Activated naive CD4-positive, alpha-beta T cell treated with anti-CD3 and anti-CD28 coated beads, Interleukin-2, amount 50 U/mL, for 72 hours (primary cell): ENCODE results near the gene RBMS1. TPM values are rescaled to one million over a fixed set of nuclear protein-coding genes. Genes with fewer than 3 reads are reported as not detected.

ENCODE experiments used
- ATAC-seq, 2 donors: fragments of 150-1000 bp; cut with Tn5 transposase; 2 replicates each; pipeline ENCODE4 v1.10.0; 2021; ENCODE audit warnings: mild to moderate bottlenecking in 2 of 2, moderate library complexity in 2 of 2
- DNase-seq, 2 donors: peaks; one replicate each; pipeline ENCODE4 v3.0.0; 2021 to 2022; ENCODE audit warnings: low spot score in 2 of 2
- H3K27ac Mint-ChIP-seq, 2 donors: one replicate each; pipeline ENCODE4 v1.8.0; 2022; ENCODE audit warnings: mild to moderate bottlenecking in 2 of 2, mixed read lengths in 2 of 2
- H3K36me3 Mint-ChIP-seq, 2 donors: one replicate each; pipeline ENCODE4 v1.8.0; 2022; ENCODE audit warnings: mixed read lengths in 2 of 2
- H3K9me3 Mint-ChIP-seq, 2 donors: one replicate each; pipeline ENCODE4 v1.8.0; 2022; ENCODE audit warnings: mixed read lengths in 2 of 2
- total RNA-seq, 2 donors: library from RNA; stranded (reverse); gene quantifications; one replicate each; pipeline ENCODE4 v1.2.3, GENCODE V29; 2022

The RBMS1 gene
- total RNA-seq, 2 donors from 2014 or later: 33.8 to 52.9 TPM

GRCh38 chr2:160292225-160292624, 201.4 kb downstream of the RBMS1 start:
- Mint-ChIP-seq H3K36me3 (peaks cover 21 to 52% of the 10 kb centered on the region in 2 donors), H3K27ac (peak overlapping the region in 1 of 2 donors; percentile 68), H3K9me3 (peaks cover 0 to under 1% of the 10 kb centered on the region in 2 donors)
- no peak for ATAC-seq
- DNase-seq: no peak

GRCh38 chr2:160291382-160291781, 202.2 kb downstream of the RBMS1 start:
- Mint-ChIP-seq H3K9me3 (no peaks in the 10 kb centered on the region), H3K36me3 (peaks cover 13 to 51% of the 10 kb centered on the region in 2 donors), H3K27ac (no peak overlapping the region)
- ATAC-seq (no peak), DNase-seq (no peak)

- H3K9me3 Mint-ChIP-seq: no peaks in the 10 kb centered on the region
- no peak for DNase-seq
- peaks cover 10 to 43% of the 10 kb centered on the region in 2 donors for H3K36me3 Mint-ChIP-seq
- ATAC-seq: no peak
- H3K27ac Mint-ChIP-seq: peak overlapping the region in 1 of 2 donors; percentile 34
Observed at GRCh38 chr2:160290598-160290997, 203.0 kb downstream of the RBMS1 start.

GRCh38 chr2:160289831-160290230, 203.8 kb downstream of the RBMS1 start:
- ATAC-seq: no peak
- Mint-ChIP-seq H3K36me3 (peaks cover 9 to 40% of the 10 kb centered on the region in 2 donors), H3K9me3 (no peaks in the 10 kb centered on the region), H3K27ac (no peak overlapping the region)
- no peak for DNase-seq

- DNase-seq (no peak), ATAC-seq (no peak)
- no peaks in the 10 kb centered on the region for H3K9me3 Mint-ChIP-seq
- peaks cover 9 to 47% of the 10 kb centered on the region in 2 donors for H3K36me3 Mint-ChIP-seq
- H3K27ac Mint-ChIP-seq: no peak overlapping the region
Observed at GRCh38 chr2:160289126-160289525, 204.5 kb downstream of the RBMS1 start.

- no peaks in the 10 kb centered on the region for H3K9me3 Mint-ChIP-seq
- no peak overlapping the region for H3K27ac Mint-ChIP-seq
- no peak for DNase-seq
- ATAC-seq: no peak
- H3K36me3 Mint-ChIP-seq: peaks cover 9 to 44% of the 10 kb centered on the region in 2 donors
Observed at GRCh38 chr2:160288324-160288723, 205.3 kb downstream of the RBMS1 start.

GRCh38 chr2:160287476-160287875, 206.1 kb downstream of the RBMS1 start:
- Mint-ChIP-seq H3K9me3 (no peaks in the 10 kb centered on the region), H3K27ac (peak overlapping the region in 1 of 2 donors; percentile 3), H3K36me3 (peaks cover 16 to 44% of the 10 kb centered on the region in 2 donors)
- DNase-seq: no peak
- ATAC-seq: no peak

GRCh38 chr2:160286551-160286950, 207.1 kb downstream of the RBMS1 start:
- Mint-ChIP-seq H3K27ac (peak overlapping the region in 1 of 2 donors; percentile 44), H3K36me3 (peaks cover 15 to 41% of the 10 kb centered on the region in 2 donors), H3K9me3 (no peaks in the 10 kb centered on the region)
- no peak for DNase-seq
- ATAC-seq: no peak

- no peak for ATAC-seq
- Mint-ChIP-seq H3K9me3 (no peaks in the 10 kb centered on the region), H3K36me3 (peaks cover 7 to 44% of the 10 kb centered on the region in 2 donors), H3K27ac (no peak overlapping the region)
- no peak for DNase-seq
Observed at GRCh38 chr2:160283675-160284074, 209.9 kb downstream of the RBMS1 start.

- no peak for DNase-seq
- no peaks in the 10 kb centered on the region for H3K9me3 Mint-ChIP-seq
- ATAC-seq: no peak
- peaks cover 17 to 57% of the 10 kb centered on the region in 2 donors for H3K36me3 Mint-ChIP-seq
- H3K27ac Mint-ChIP-seq: no peak overlapping the region
Observed at GRCh38 chr2:160282063-160282580, 211.5 kb downstream of the RBMS1 start.

- Mint-ChIP-seq H3K9me3 (no peaks in the 10 kb centered on the region), H3K36me3 (peaks cover 17 to 52% of the 10 kb centered on the region in 2 donors), H3K27ac (peak overlapping the region in 1 of 2 donors; percentile 36)
- ATAC-seq: no peak
- DNase-seq: no peak
Observed at GRCh38 chr2:160281213-160281612, 212.4 kb downstream of the RBMS1 start.

GRCh38 chr2:160279813-160280465, 213.7 kb downstream of the RBMS1 start:
- no peaks in the 10 kb centered on the region for H3K9me3 Mint-ChIP-seq
- ATAC-seq (peak; percentile 46 to 69), DNase-seq (no peak)
- H3K36me3 Mint-ChIP-seq: peaks cover 17 to 50% of the 10 kb centered on the region in 2 donors
- H3K27ac Mint-ChIP-seq: peak overlapping the region in 1 of 2 donors; percentile 85

GRCh38 chr2:160278879-160279177, 214.8 kb downstream of the RBMS1 start:
- no peak for ATAC-seq
- no peak overlapping the region for H3K27ac Mint-ChIP-seq
- H3K9me3 Mint-ChIP-seq: no peaks in the 10 kb centered on the region
- peaks cover 17 to 42% of the 10 kb centered on the region in 2 donors for H3K36me3 Mint-ChIP-seq
- no peak for DNase-seq

GRCh38 chr2:160278101-160278878, 215.3 kb downstream of the RBMS1 start:
- no peak for DNase-seq
- Mint-ChIP-seq H3K27ac (peak overlapping the region in 1 of 2 donors; percentile 89), H3K36me3 (peaks cover 17 to 42% of the 10 kb centered on the region in 2 donors), H3K9me3 (no peaks in the 10 kb centered on the region)
- ATAC-seq: peak; percentile 45 to 59

- ATAC-seq (no peak), DNase-seq (no peak)
- Mint-ChIP-seq H3K9me3 (no peaks in the 10 kb centered on the region), H3K27ac (no peak overlapping the region), H3K36me3 (peaks cover 10 to 31% of the 10 kb centered on the region in 2 donors)
Observed at GRCh38 chr2:160277151-160277550, 216.5 kb downstream of the RBMS1 start.

GRCh38 chr2:160275656-160276055, 218.0 kb downstream of the RBMS1 start:
- ATAC-seq (no peak), DNase-seq (no peak)
- Mint-ChIP-seq H3K9me3 (no peaks in the 10 kb centered on the region), H3K36me3 (peaks cover 10 to 34% of the 10 kb centered on the region in 2 donors), H3K27ac (no peak overlapping the region)
